Effector memory CD4-positive, alpha-beta T cell (primary cell): ENCODE data around the gene LRBA.

Experiments
- DNase-seq, 3 donors: peaks; one replicate each; pipeline ENCODE4 v3.0.0-alpha.2; 2020
- H3K27ac ChIP-seq: 2 replicates; pipeline ENCODE4 v1.7.0; 2013; ENCODE audit warnings: mild to moderate bottlenecking, low read length, moderate library complexity; ENCODE audit not compliant: insufficient read depth, poor library complexity, severe bottlenecking
- H3K27me3 ChIP-seq: replicated peaks from 2 replicates; pipeline ENCODE4 v1.7.0; 2013; ENCODE audit warnings: mild to moderate bottlenecking, low read length; ENCODE audit not compliant: insufficient read depth, control insufficient read depth, poor library complexity, severe bottlenecking
- H3K36me3 ChIP-seq: 2 replicates; pipeline ENCODE4 v1.7.0; 2013; ENCODE audit warnings: mild to moderate bottlenecking, low read length, moderate library complexity; ENCODE audit not compliant: control insufficient read depth, insufficient read depth
- H3K4me1 ChIP-seq: 2 replicates; pipeline ENCODE4 v1.7.0; 2013; ENCODE audit warnings: low read length, mild to moderate bottlenecking; ENCODE audit not compliant: control insufficient read depth, insufficient read depth, poor library complexity, severe bottlenecking
- H3K4me3 ChIP-seq: 2 replicates; pipeline ENCODE4 v1.7.0; 2013; ENCODE audit warnings: low read length, low read depth, mild to moderate bottlenecking; ENCODE audit not compliant: insufficient read depth, poor library complexity, severe bottlenecking
- H3K9me3 ChIP-seq: 2 replicates; pipeline ENCODE4 v1.7.0; 2013; ENCODE audit warnings: mild to moderate bottlenecking, low read length, moderate library complexity; ENCODE audit not compliant: control insufficient read depth

Gene LRBA

GRCh38 chr4:150258569-150258968 is 756.5 kb downstream of the LRBA start:
- Histone ChIP-seq H3K9me3 (no peaks in the 10 kb centered on the region), H3K27ac (no peak overlapping the region), H3K36me3 (no peaks in the 10 kb centered on the region), H3K4me3 (no peak overlapping the region), H3K4me1 (no peaks in the 10 kb centered on the region), H3K27me3 (no peaks in the 10 kb centered on the region)
- DNase-seq = no peak

GRCh38 chr4:150256841-150257730 is 758.0 kb downstream of the LRBA start:
- H3K4me3 ChIP-seq = no peak overlapping the region
- H3K9me3 ChIP-seq = no peaks in the 10 kb centered on the region
- DNase-seq = no peak
- no peaks in the 10 kb centered on the region for H3K27me3 ChIP-seq
- no peaks in the 10 kb centered on the region for H3K4me1 ChIP-seq
- no peak overlapping the region for H3K27ac ChIP-seq
- H3K36me3 ChIP-seq = no peaks in the 10 kb centered on the region

- no peak for DNase-seq
- H3K27ac ChIP-seq = no peak overlapping the region
- H3K4me3 ChIP-seq = no peak overlapping the region
- no peaks in the 10 kb centered on the region for H3K36me3 ChIP-seq
- no peaks in the 10 kb centered on the region for H3K9me3 ChIP-seq
- H3K4me1 ChIP-seq = no peaks in the 10 kb centered on the region
- H3K27me3 ChIP-seq = no peaks in the 10 kb centered on the region
Measured at GRCh38 chr4:150256225-150256620, 758.9 kb downstream of the LRBA start.

- H3K4me1 ChIP-seq = no peaks in the 10 kb centered on the region
- no peaks in the 10 kb centered on the region for H3K9me3 ChIP-seq
- no peaks in the 10 kb centered on the region for H3K36me3 ChIP-seq
Measured at GRCh38 chr4:150255610-150256224, 759.4 kb downstream of the LRBA start.

GRCh38 chr4:150253965-150254630 is 761.0 kb downstream of the LRBA start:
- Histone ChIP-seq H3K27ac (no peak overlapping the region), H3K4me1 (no peaks in the 10 kb centered on the region), H3K27me3 (no peaks in the 10 kb centered on the region), H3K9me3 (no peaks in the 10 kb centered on the region), H3K36me3 (no peaks in the 10 kb centered on the region), H3K4me3 (no peak overlapping the region)
- no peak for DNase-seq

More at GRCh38 chr4:150255610-150256224, 759.4 kb downstream of the LRBA start:
- no peak overlapping the region for H3K4me3 ChIP-seq
- no peaks in the 10 kb centered on the region for H3K27me3 ChIP-seq
- no peak for DNase-seq
- no peak overlapping the region for H3K27ac ChIP-seq

GRCh38 chr4:150253416-150253815 is 761.7 kb downstream of the LRBA start:
- no peak overlapping the region for H3K4me3 ChIP-seq

GRCh38 chr4:150252741-150253140 is 762.3 kb downstream of the LRBA start:
- no peak for DNase-seq
- Histone ChIP-seq H3K4me3 (no peak overlapping the region), H3K36me3 (no peaks in the 10 kb centered on the region), H3K9me3 (no peaks in the 10 kb centered on the region), H3K27me3 (no peaks in the 10 kb centered on the region), H3K27ac (no peak overlapping the region), H3K4me1 (no peaks in the 10 kb centered on the region)

More at GRCh38 chr4:150253416-150253815, 761.7 kb downstream of the LRBA start:
- Histone ChIP-seq H3K9me3 (no peaks in the 10 kb centered on the region), H3K4me1 (no peaks in the 10 kb centered on the region), H3K27ac (no peak overlapping the region), H3K27me3 (no peaks in the 10 kb centered on the region), H3K36me3 (no peaks in the 10 kb centered on the region)
- no peak for DNase-seq

GRCh38 chr4:150252306-150252705 is 762.8 kb downstream of the LRBA start:
- Histone ChIP-seq H3K27ac (no peak overlapping the region), H3K4me3 (no peak overlapping the region), H3K4me1 (no peaks in the 10 kb centered on the region), H3K9me3 (no peaks in the 10 kb centered on the region), H3K36me3 (no peaks in the 10 kb centered on the region), H3K27me3 (no peaks in the 10 kb centered on the region)
- DNase-seq = no peak

- Histone ChIP-seq H3K9me3 (no peaks in the 10 kb centered on the region), H3K27ac (no peak overlapping the region), H3K4me3 (no peak overlapping the region), H3K4me1 (no peaks in the 10 kb centered on the region), H3K36me3 (no peaks in the 10 kb centered on the region), H3K27me3 (no peaks in the 10 kb centered on the region)
- DNase-seq = no peak
Measured at GRCh38 chr4:150251752-150252190, 763.3 kb downstream of the LRBA start.
